Tibial nerve (tissue), 4 donors: ENCODE data around the gene NDC1.

ENCODE experiments used
- EP300 ChIP-seq, 2 donors: sonication (generic); formaldehyde crosslinking; IDR thresholded peaks; one replicate each; pipeline ENCODE4 v1.6.1; 2017; ENCODE audit warnings: antibody characterized with exemption in 2 of 2, mild to moderate bottlenecking in 1 of 2
- POLR2A ChIP-seq, 2 donors: fragments of 450-650 bp; IDR thresholded peaks; one replicate each; pipeline ENCODE4 v1.6.1; 2017; ENCODE audit warnings: antibody characterized with exemption in 2 of 2, mild to moderate bottlenecking in 2 of 2, moderate library complexity in 2 of 2
- TF ChIP-seq, protein P1 (sequence below), 5 experiments: fragments of 200-600 bp in 3 of 5; fragments of 450-650 bp in 2 of 5; sonication (generic) in 3 of 5; IDR thresholded peaks; one replicate each; pipeline ENCODE4 v1.5.1; 2016 to 2019; ENCODE audit warnings: antibody characterized with exemption in 5 of 5, mild to moderate bottlenecking in 3 of 5, moderate library complexity in 2 of 5

DNA sequence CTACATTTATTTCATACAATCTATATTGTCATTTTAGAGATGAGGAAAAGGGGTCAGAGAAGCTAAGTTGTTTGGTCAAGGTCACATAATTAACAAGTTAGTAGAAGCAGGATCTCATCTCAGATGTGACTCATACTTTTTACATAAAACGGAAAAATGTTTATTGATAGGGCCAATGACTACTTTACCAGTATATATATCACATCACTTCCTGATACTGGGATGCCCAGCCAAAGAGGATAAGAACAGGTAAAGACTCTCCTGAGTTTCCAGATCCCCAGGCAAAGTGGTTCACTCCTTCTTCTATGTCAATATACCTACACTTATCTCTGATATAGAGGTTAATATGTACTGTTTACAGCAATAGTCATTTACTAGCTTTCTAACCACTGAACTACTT, 30.5 kb upstream of the NDC1 start:
- no peak for TF ChIP-seq EP300 (IDR thresholded peaks at IDR 0.05)
- TF ChIP-seq, protein P1, sequence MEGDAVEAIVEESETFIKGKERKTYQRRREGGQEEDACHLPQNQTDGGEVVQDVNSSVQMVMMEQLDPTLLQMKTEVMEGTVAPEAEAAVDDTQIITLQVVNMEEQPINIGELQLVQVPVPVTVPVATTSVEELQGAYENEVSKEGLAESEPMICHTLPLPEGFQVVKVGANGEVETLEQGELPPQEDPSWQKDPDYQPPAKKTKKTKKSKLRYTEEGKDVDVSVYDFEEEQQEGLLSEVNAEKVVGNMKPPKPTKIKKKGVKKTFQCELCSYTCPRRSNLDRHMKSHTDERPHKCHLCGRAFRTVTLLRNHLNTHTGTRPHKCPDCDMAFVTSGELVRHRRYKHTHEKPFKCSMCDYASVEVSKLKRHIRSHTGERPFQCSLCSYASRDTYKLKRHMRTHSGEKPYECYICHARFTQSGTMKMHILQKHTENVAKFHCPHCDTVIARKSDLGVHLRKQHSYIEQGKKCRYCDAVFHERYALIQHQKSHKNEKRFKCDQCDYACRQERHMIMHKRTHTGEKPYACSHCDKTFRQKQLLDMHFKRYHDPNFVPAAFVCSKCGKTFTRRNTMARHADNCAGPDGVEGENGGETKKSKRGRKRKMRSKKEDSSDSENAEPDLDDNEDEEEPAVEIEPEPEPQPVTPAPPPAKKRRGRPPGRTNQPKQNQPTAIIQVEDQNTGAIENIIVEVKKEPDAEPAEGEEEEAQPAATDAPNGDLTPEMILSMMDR (IDR thresholded peaks at IDR 0.05) = no peak
- no peak for TF ChIP-seq POLR2A (IDR thresholded peaks at IDR 0.05)
